GM21825 (cell line): ENCODE results near the gene NRXN2.
"Not testable (repeated sequence)": the region's sequence is repeated elsewhere in the genome, so short reads cannot be mapped to it uniquely, and the experiment has no call there.

Experiments
- ATAC-seq: cut with Tn5 transposase; IDR thresholded peaks from one replicate; pipeline ENCODE4 v1.9.1; 2021; ENCODE audit warnings: mild to moderate bottlenecking, moderate library complexity; ENCODE audit not compliant: unreplicated experiment

The NRXN2 gene

GRCh38 chr11:64705501-64705900, 17.5 kb downstream of the NRXN2 start:
- no peak for ATAC-seq

GRCh38 chr11:64703048-64703447, 19.9 kb downstream of the NRXN2 start:
- no peak for ATAC-seq

- ATAC-seq = not testable (repeated sequence)
Measured at GRCh38 chr11:64701956-64702355, 21.0 kb downstream of the NRXN2 start.

- ATAC-seq = no peak
Measured at GRCh38 chr11:64698427-64698826, 24.6 kb downstream of the NRXN2 start.

- no peak for ATAC-seq
Measured at GRCh38 chr11:64697663-64698375, 25.2 kb downstream of the NRXN2 start.

- no peak for ATAC-seq
Measured at GRCh38 chr11:64696045-64696444, 27.0 kb downstream of the NRXN2 start.

GRCh38 chr11:64695548-64695947, 27.4 kb downstream of the NRXN2 start:
- ATAC-seq = no peak

GRCh38 chr11:64694821-64695365, 28.1 kb downstream of the NRXN2 start:
- no peak for ATAC-seq

- no peak for ATAC-seq
Measured at GRCh38 chr11:64694026-64694755, 28.8 kb downstream of the NRXN2 start.

GRCh38 chr11:64692764-64693331, 30.1 kb downstream of the NRXN2 start:
- no peak for ATAC-seq

GRCh38 chr11:64691543-64691942, 31.5 kb downstream of the NRXN2 start:
- no peak for ATAC-seq

- ATAC-seq = no peak
Measured at GRCh38 chr11:64690235-64690634, 32.8 kb downstream of the NRXN2 start.

- ATAC-seq = peak; percentile 79
Measured at GRCh38 chr11:64688534-64688982, 34.4 kb downstream of the NRXN2 start.

GRCh38 chr11:64687643-64688533, 35.1 kb downstream of the NRXN2 start:
- no peak for ATAC-seq

GRCh38 chr11:64687204-64687603, 35.8 kb downstream of the NRXN2 start:
- ATAC-seq = no peak

GRCh38 chr11:64686466-64687170, 36.4 kb downstream of the NRXN2 start:
- no peak for ATAC-seq

GRCh38 chr11:64685536-64685935, 37.5 kb downstream of the NRXN2 start:
- no peak for ATAC-seq

GRCh38 chr11:64684357-64684756, 38.6 kb downstream of the NRXN2 start:
- ATAC-seq = no peak

GRCh38 chr11:64681171-64681570, 41.8 kb downstream of the NRXN2 start:
- no peak for ATAC-seq

GRCh38 chr11:64679846-64680245, 43.2 kb downstream of the NRXN2 start:
- ATAC-seq = no peak
